Progenitor cell of endocrine pancreas (in vitro differentiated cells): ENCODE measurements around the gene FOXJ3. TPM values are rescaled to one million over a fixed set of nuclear protein-coding genes. Genes with fewer than 3 reads are reported as not detected.

Experiments used
- DNase-seq: peaks from one replicate; pipeline ENCODE4 v3.0.0; 2021; ENCODE audit warnings: low spot score; ENCODE audit not compliant: unreplicated experiment
- H3K27ac Mint-ChIP-seq: 2 replicates; pipeline ENCODE4 v1.8.0; 2021; ENCODE audit warnings: mild to moderate bottlenecking, moderate library complexity, mixed read lengths
- H3K27me3 Mint-ChIP-seq: 2 replicates; pipeline ENCODE4 v1.8.0; 2021; ENCODE audit warnings: mixed read lengths
- H3K36me3 Mint-ChIP-seq: 2 replicates; pipeline ENCODE4 v1.8.0; 2022; ENCODE audit warnings: mixed read lengths; ENCODE audit not compliant: insufficient read depth
- H3K4me1 Mint-ChIP-seq: 2 replicates; pipeline ENCODE4 v1.8.0; 2021; ENCODE audit warnings: low read depth, mixed read lengths
- H3K4me3 Mint-ChIP-seq: 2 replicates; pipeline ENCODE4 v1.8.0; 2021; ENCODE audit warnings: low read depth, mild to moderate bottlenecking, moderate library complexity, mixed read lengths
- H3K9me3 Mint-ChIP-seq: 2 replicates; pipeline ENCODE4 v1.8.0; 2021; ENCODE audit warnings: low read depth, mixed read lengths
- total RNA-seq: library from RNA; stranded (reverse); gene quantifications from 2 replicates; pipeline ENCODE4 v1.2.1, GENCODE V29; 2021
- TF ChIP-seq, protein P1 (sequence below): fragments of 200-600 bp; sonication (generic); IDR thresholded peaks from one replicate; pipeline ENCODE4 v1.5.0; 2021; ENCODE audit warnings: antibody characterized with exemption, mild to moderate bottlenecking; ENCODE audit not compliant: unreplicated experiment

FOXJ3 gene
- total RNA-seq, 1 donor from 2014 or later = 63.0 TPM

DNA sequence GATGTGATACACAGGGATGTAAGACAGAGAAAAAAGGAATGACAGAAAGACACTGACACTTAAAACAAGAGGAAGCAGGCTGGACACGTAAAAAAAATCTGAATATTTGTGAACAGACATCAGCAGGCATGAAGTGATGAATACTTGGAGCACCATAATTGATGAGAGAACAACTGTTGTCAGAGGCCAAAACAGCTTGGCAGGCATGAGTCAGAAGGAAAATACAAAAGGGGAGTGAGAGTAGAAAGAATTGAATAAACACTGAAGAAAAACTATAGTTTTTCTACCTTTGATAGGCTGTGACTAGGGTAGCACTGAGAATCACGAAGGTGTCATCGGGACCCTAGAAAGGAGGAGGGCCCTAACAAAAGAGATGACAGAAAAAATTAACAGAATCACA is 148.9 kb downstream of the FOXJ3 start:
- DNase-seq = no peak
- Mint-ChIP-seq H3K27ac (no peak overlapping the region), H3K4me3 (no peak overlapping the region), H3K27me3 (no peaks in the 10 kb centered on the region), H3K9me3 (no peaks in the 10 kb centered on the region), H3K4me1 (peaks cover 7% of the 10 kb centered on the region), H3K36me3 (peaks cover 30% of the 10 kb centered on the region)
- TF ChIP-seq, protein P1, sequence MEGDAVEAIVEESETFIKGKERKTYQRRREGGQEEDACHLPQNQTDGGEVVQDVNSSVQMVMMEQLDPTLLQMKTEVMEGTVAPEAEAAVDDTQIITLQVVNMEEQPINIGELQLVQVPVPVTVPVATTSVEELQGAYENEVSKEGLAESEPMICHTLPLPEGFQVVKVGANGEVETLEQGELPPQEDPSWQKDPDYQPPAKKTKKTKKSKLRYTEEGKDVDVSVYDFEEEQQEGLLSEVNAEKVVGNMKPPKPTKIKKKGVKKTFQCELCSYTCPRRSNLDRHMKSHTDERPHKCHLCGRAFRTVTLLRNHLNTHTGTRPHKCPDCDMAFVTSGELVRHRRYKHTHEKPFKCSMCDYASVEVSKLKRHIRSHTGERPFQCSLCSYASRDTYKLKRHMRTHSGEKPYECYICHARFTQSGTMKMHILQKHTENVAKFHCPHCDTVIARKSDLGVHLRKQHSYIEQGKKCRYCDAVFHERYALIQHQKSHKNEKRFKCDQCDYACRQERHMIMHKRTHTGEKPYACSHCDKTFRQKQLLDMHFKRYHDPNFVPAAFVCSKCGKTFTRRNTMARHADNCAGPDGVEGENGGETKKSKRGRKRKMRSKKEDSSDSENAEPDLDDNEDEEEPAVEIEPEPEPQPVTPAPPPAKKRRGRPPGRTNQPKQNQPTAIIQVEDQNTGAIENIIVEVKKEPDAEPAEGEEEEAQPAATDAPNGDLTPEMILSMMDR = no peak

DNA sequence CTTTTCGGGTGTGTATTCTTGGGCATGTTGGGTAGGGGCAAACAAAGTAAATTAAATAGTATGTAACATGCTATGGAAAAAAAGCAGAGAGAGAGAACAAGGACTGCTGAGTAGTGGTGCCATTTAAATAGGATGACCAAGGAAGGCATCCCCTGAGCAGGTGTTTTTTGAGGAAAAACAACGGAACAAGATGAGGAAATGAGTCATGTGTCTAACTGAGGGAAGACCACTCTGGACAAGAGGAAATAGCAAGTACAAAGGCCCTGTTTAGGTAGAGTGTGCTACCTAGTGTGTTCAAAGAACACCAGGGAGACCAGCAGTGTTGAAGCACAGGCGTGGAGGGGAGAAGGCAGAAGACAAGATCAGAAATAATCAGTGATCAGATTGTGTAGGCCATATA is 150.4 kb downstream of the FOXJ3 start:
- no peak overlapping the region for H3K27ac Mint-ChIP-seq
- H3K36me3 Mint-ChIP-seq = peaks cover 24% of the 10 kb centered on the region
- TF ChIP-seq, protein P1 = no peak
- H3K4me1 Mint-ChIP-seq = peaks cover 7% of the 10 kb centered on the region
- DNase-seq = no peak
- no peaks in the 10 kb centered on the region for H3K9me3 Mint-ChIP-seq
- no peak overlapping the region for H3K4me3 Mint-ChIP-seq
- H3K27me3 Mint-ChIP-seq = no peaks in the 10 kb centered on the region

DNA sequence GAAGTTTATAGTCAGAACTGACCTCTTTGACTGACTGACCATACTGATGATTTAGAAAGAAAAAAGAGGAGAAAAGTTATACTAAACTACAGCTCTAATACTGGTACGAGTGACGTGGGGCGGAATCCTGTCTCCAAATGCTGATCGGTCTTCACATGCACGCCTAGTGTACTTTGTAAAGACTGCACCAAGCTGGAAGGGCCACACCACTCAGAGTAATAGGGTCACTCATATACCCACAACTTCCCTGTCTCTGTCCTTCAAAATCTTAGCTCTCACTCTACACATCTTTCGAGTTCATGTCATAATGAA is 151.1 kb downstream of the FOXJ3 start:
- Mint-ChIP-seq H3K9me3 (no peaks in the 10 kb centered on the region), H3K36me3 (peaks cover 22% of the 10 kb centered on the region), H3K27ac (no peak overlapping the region), H3K27me3 (no peaks in the 10 kb centered on the region), H3K4me3 (no peak overlapping the region), H3K4me1 (peaks cover 7% of the 10 kb centered on the region)
- TF ChIP-seq, protein P1 = no peak
- no peak for DNase-seq

DNA sequence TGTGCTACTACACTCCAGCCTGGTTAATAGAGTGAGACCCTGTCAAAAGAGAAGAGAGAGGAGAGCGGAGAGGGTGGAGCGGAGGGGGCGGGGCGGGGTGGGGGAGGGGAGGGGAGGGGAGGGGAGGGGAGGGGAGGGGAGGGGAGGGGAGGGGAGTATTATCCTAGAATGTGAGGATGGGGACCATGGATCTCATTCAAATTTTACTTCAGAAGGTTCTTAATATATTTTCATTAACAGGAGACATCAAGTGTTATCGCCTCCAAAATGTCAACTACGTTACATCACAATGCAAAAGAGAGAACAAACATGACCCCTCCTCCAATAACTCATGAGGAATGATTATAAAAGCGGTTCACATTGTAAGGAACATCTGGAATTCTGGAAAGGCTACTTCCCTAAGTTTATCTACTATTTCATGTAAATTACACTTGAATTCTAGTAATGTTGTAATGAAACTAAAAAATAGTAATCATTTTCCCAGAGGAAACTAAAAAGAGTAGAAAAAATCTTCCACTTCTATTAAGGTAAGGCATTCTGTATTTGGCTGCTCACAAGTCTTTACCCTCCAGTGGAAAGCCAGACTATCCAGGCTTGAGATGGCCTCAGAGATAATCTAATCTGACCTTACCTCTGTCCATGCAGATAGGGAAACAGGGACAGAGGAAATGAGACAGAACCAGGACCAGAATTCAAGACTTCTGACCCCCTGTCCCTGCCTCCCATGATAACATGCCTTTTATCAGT is 151.7 kb downstream of the FOXJ3 start:
- H3K36me3 Mint-ChIP-seq = peaks cover 20% of the 10 kb centered on the region
- TF ChIP-seq, protein P1 = no peak
- no peaks in the 10 kb centered on the region for H3K9me3 Mint-ChIP-seq
- H3K27ac Mint-ChIP-seq = no peak overlapping the region
- no peak for DNase-seq
- H3K27me3 Mint-ChIP-seq = no peaks in the 10 kb centered on the region
- peaks cover 9% of the 10 kb centered on the region for H3K4me1 Mint-ChIP-seq
- no peak overlapping the region for H3K4me3 Mint-ChIP-seq

DNA sequence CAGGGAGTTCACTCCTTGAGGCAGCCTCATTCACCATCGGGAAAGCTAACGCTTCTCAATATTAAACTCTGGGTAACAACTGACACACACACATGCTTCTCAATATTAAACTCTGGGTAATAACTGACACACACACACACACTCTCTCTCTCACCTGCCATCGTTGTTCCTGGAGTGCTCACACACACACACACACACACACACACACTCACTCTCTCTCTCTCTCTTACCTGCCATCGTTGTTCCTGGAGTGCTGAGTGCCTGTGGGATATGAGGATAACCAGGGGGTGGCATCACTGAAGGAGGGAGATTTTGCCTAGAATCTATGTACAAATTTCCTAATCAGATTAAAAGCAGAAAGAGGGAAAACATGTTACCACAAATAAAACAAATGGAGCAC is 153.3 kb downstream of the FOXJ3 start:
- no peaks in the 10 kb centered on the region for H3K9me3 Mint-ChIP-seq
- no peaks in the 10 kb centered on the region for H3K27me3 Mint-ChIP-seq
- H3K4me1 Mint-ChIP-seq = peaks cover 11% of the 10 kb centered on the region
- no peak for DNase-seq
- H3K27ac Mint-ChIP-seq = peak overlapping the region; percentile 5
- H3K4me3 Mint-ChIP-seq = no peak overlapping the region
- H3K36me3 Mint-ChIP-seq = peaks cover 13% of the 10 kb centered on the region
- TF ChIP-seq, protein P1 = no peak
